HG03378 (cell line): ENCODE data around the gene ITGA2.

Experiments
- ATAC-seq: cut with Tn5 transposase; IDR thresholded peaks from one replicate; pipeline ENCODE4 v1.9.1; 2021; ENCODE audit warnings: mild to moderate bottlenecking, moderate library complexity; ENCODE audit not compliant: unreplicated experiment

The ITGA2 gene

GRCh38 chr5:52988335-52989024 is 672 bp upstream of the ITGA2 start:
- no peak for ATAC-seq

- ATAC-seq = no peak
Measured at GRCh38 chr5:52989781-52990527, 802 bp downstream of the ITGA2 start.

GRCh38 chr5:52990528-52990925 is 1.4 kb downstream of the ITGA2 start:
- ATAC-seq = no peak

GRCh38 chr5:52993367-52993766 is 4.2 kb downstream of the ITGA2 start:
- ATAC-seq = no peak

- no peak for ATAC-seq
Measured at GRCh38 chr5:52994266-52994665, 5.1 kb downstream of the ITGA2 start.

GRCh38 chr5:52995095-52995494 is 5.9 kb downstream of the ITGA2 start:
- no peak for ATAC-seq

GRCh38 chr5:52995914-52996313 is 6.8 kb downstream of the ITGA2 start:
- ATAC-seq = no peak

- ATAC-seq = no peak
Measured at GRCh38 chr5:52996979-52997378, 7.8 kb downstream of the ITGA2 start.

- ATAC-seq = no peak
Measured at GRCh38 chr5:52997424-52997823, 8.3 kb downstream of the ITGA2 start.

GRCh38 chr5:52998552-52999313 is 9.6 kb downstream of the ITGA2 start:
- ATAC-seq = no peak

GRCh38 chr5:52999344-52999949 is 10.3 kb downstream of the ITGA2 start:
- ATAC-seq = no peak

GRCh38 chr5:53001541-53001940 is 12.4 kb downstream of the ITGA2 start:
- no peak for ATAC-seq

GRCh38 chr5:53002491-53002890 is 13.3 kb downstream of the ITGA2 start:
- no peak for ATAC-seq

GRCh38 chr5:53003144-53003543 is 14.0 kb downstream of the ITGA2 start:
- no peak for ATAC-seq

GRCh38 chr5:53006911-53007890 is 18.0 kb downstream of the ITGA2 start:
- no peak for ATAC-seq

GRCh38 chr5:53008751-53009150 is 19.6 kb downstream of the ITGA2 start:
- peak; percentile 98 for ATAC-seq

- no peak for ATAC-seq
Measured at GRCh38 chr5:53009816-53010215, 20.7 kb downstream of the ITGA2 start.

- no peak for ATAC-seq
Measured at GRCh38 chr5:53010814-53011213, 21.7 kb downstream of the ITGA2 start.

GRCh38 chr5:53011233-53011632 is 22.1 kb downstream of the ITGA2 start:
- ATAC-seq = no peak

GRCh38 chr5:53013857-53014256 is 24.7 kb downstream of the ITGA2 start:
- no peak for ATAC-seq
